AG04449 (cell line): ENCODE measurements around the gene TMEM245.

ENCODE experiments used
- CTCF ChIA-PET: fragments of 350-600 bp; formaldehyde crosslinking; extraction: SDS; loops from one replicate; lab custom pipeline; 2021; ENCODE audit warnings: antibody characterized with exemption; lab: Yijun Ruan, JAX
- POLR2A ChIA-PET: fragments of 400-600, 350-600 bp; formaldehyde crosslinking; extraction: SDS; loops from one replicate; lab custom pipeline; 2020; ENCODE audit warnings: antibody characterized with exemption, inconsistent platforms; lab: Yijun Ruan, JAX
- DNase-seq: peaks from one replicate; pipeline ENCODE4 v3.0.0-alpha.2; 2010; ENCODE audit warnings: low read depth, low spot score
- H3K4me3 ChIP-seq: 2 replicates; pipeline ENCODE4 v1.5.1; 2011; ENCODE audit warnings: low read depth, mild to moderate bottlenecking, control low read depth, low read length
- CTCF ChIP-seq: IDR thresholded peaks from one replicate; pipeline ENCODE4 v1.5.1; 2011; ENCODE audit warnings: mild to moderate bottlenecking, moderate library complexity, low read length, control low read depth, inconsistent platforms; ENCODE audit not compliant: insufficient read depth; ENCODE audit errors: missing control alignments

The TMEM245 gene

GRCh38 chr9:109072821-109073435 is 46.8 kb downstream of the TMEM245 start:
- no peak for DNase-seq
- TF ChIP-seq CTCF = no peak
- ChIA-PET CTCF (interaction anchor here (1.6 to 2.5 kb wide), 2 partner anchors 14 to 17 kb away, joined by 3 to 6 read pairs; no protein-coding TSS in a partner anchor), POLR2A (no interaction called here)
- H3K4me3 ChIP-seq = no peak overlapping the region

- no peak overlapping the region for H3K4me3 ChIP-seq
- DNase-seq = no peak
- ChIA-PET CTCF (interaction anchor here (0.8 to 1.2 kb wide), 2 partner anchors 9 to 24 kb away, joined by 3 read pairs; no protein-coding TSS in a partner anchor), POLR2A (no interaction called here)
- no peak for TF ChIP-seq CTCF
Observed at GRCh38 chr9:109072133-109072692, 47.5 kb downstream of the TMEM245 start.

GRCh38 chr9:109068764-109069163 is 51.0 kb downstream of the TMEM245 start:
- no peak overlapping the region for H3K4me3 ChIP-seq
- DNase-seq = no peak
- CTCF ChIA-PET = no interaction called here
- POLR2A ChIA-PET = no interaction called here
- no peak for TF ChIP-seq CTCF

GRCh38 chr9:109064963-109065702 is 54.6 kb downstream of the TMEM245 start:
- no peak overlapping the region for H3K4me3 ChIP-seq
- no peak for DNase-seq
- ChIA-PET POLR2A (no interaction called here), CTCF (no interaction called here)
- no peak for TF ChIP-seq CTCF

DNA sequence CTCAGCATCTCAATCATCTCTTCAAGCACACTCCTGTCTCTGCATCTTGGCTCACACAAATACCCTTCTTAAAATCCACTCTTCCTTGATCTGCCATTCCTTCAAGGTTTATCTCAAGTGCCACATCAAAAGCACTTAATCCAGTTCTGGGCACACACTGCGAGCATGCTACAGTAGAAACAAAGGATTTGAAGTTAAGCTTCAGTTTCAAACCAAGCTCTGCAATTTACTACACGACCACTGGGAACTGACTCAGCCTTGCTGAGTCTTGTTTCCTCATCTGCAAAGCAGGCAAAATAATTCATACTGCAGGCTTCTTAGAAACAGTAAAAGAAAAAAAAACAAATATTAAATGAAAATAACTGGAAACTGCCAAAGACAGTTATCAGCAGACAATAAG is 56.0 kb downstream of the TMEM245 start:
- no peak for DNase-seq
- H3K4me3 ChIP-seq = no peak overlapping the region
- POLR2A ChIA-PET = no interaction called here

More for the DNA sequence above, 56.0 kb downstream of the TMEM245 start:
- CTCF ChIA-PET = interaction anchor here (1.0 kb wide), 1 partner anchor 110 kb away, joined by 3 read pairs; no protein-coding TSS in a partner anchor
- TF ChIP-seq CTCF = no peak
